Measurements from ENCODE around the gene PLCXD3. TPM values are rescaled to one million over a fixed set of nuclear protein-coding genes. Genes with fewer than 3 reads are reported as not detected.

The PLCXD3 gene
- total RNA-seq, 1 experiment from 2014 or later: 0.11 TPM

- Histone ChIP-seq H3K4me1 (replicated peaks; ENCODE audit: insufficient read depth) (no peaks in the 10 kb centered on the region), H3K79me2 (ENCODE audit: low read depth) (no peaks in the 10 kb centered on the region), H3K4me2 (no peak overlapping the region), H3K27ac (no peak overlapping the region), H3F3A (ENCODE audit: insufficient read depth, low read depth) (no peaks in the 10 kb centered on the region), H3K4me3 (no peak overlapping the region), H4K20me1 (ENCODE audit: insufficient read depth) (no peaks in the 10 kb centered on the region), H3K9me2 (ENCODE audit: insufficient read depth) (no peaks in the 10 kb centered on the region), H3K9me3 (ENCODE audit: insufficient read depth, low read depth) (no peaks in the 10 kb centered on the region), H2AFZ (no peak overlapping the region), H3K27me3 (ENCODE audit: insufficient read depth, low read depth) (no peaks in the 10 kb centered on the region), H3K36me3 (ENCODE audit: low read depth) (no peaks in the 10 kb centered on the region)
- CTCF ChIA-PET: no interaction called here
- intact Hi-C loops (cut with micrococcal nuclease; ENCODE audit: unreplicated experiment): loop anchor here (5.0 kb wide), 1 partner anchor 492 kb away; no protein-coding TSS in a partner anchor
- TF ChIP-seq CTCF (conservative IDR thresholded peaks at IDR 0.05) (no peak), EZH2 (IDR thresholded peaks at IDR 0.05; ENCODE audit: low read depth) (no peak)
- no peak for DNase-seq
- no TSS peak for BruUV-seq (replicated peaks)
- POLR2A ChIA-PET (ENCODE audit: unreplicated experiment): no interaction called here
These were observed 160.6 kb downstream of the PLCXD3 start for GRCh38 chr5:41349846-41350245.

GRCh38 chr5:41347569-41347968 is 162.8 kb downstream of the PLCXD3 start:
- Histone ChIP-seq H3K27me3 (ENCODE audit: insufficient read depth, low read depth) (no peaks in the 10 kb centered on the region), H2AFZ (no peak overlapping the region), H3F3A (ENCODE audit: insufficient read depth, low read depth) (no peaks in the 10 kb centered on the region; the same call in 1 of the 2 replicates), H3K4me1 (replicated peaks; ENCODE audit: insufficient read depth) (no peaks in the 10 kb centered on the region), H3K4me2 (no peak overlapping the region), H3K36me3 (ENCODE audit: low read depth) (no peaks in the 10 kb centered on the region), H4K20me1 (ENCODE audit: insufficient read depth) (no peaks in the 10 kb centered on the region), H3K4me3 (no peak overlapping the region), H3K79me2 (ENCODE audit: low read depth) (no peaks in the 10 kb centered on the region), H3K9me3 (ENCODE audit: insufficient read depth, low read depth) (no peaks in the 10 kb centered on the region), H3K27ac (no peak overlapping the region), H3K9me2 (ENCODE audit: insufficient read depth) (no peaks in the 10 kb centered on the region)
- ChIA-PET POLR2A (ENCODE audit: unreplicated experiment) (no interaction called here), CTCF (no interaction called here)
- no TSS peak for BruUV-seq (replicated peaks)
- TF ChIP-seq EZH2 (IDR thresholded peaks at IDR 0.05; ENCODE audit: low read depth) (no peak), CTCF (conservative IDR thresholded peaks at IDR 0.05) (no peak)
- intact Hi-C loops (cut with micrococcal nuclease; ENCODE audit: unreplicated experiment): loop anchor here (5.0 kb wide), 1 partner anchor 495 kb away; no protein-coding TSS in a partner anchor
- DNase-seq: no peak

- BruUV-seq (replicated peaks): no TSS peak
- Histone ChIP-seq H3K27me3 (ENCODE audit: insufficient read depth, low read depth) (no peaks in the 10 kb centered on the region), H3K9me2 (ENCODE audit: insufficient read depth) (no peaks in the 10 kb centered on the region), H3K4me3 (no peak overlapping the region), H3K9me3 (ENCODE audit: insufficient read depth, low read depth) (no peaks in the 10 kb centered on the region), H3K4me2 (no peak overlapping the region), H4K20me1 (ENCODE audit: insufficient read depth) (no peaks in the 10 kb centered on the region), H2AFZ (no peak overlapping the region), H3K27ac (no peak overlapping the region), H3K79me2 (ENCODE audit: low read depth) (no peaks in the 10 kb centered on the region), H3K4me1 (replicated peaks; ENCODE audit: insufficient read depth) (no peaks in the 10 kb centered on the region), H3F3A (ENCODE audit: insufficient read depth, low read depth) (no peaks in the 10 kb centered on the region; the same call in 1 of the 2 replicates), H3K36me3 (ENCODE audit: low read depth) (no peaks in the 10 kb centered on the region)
- ChIA-PET CTCF (no interaction called here), POLR2A (ENCODE audit: unreplicated experiment) (no interaction called here)
- intact Hi-C loops (cut with micrococcal nuclease; ENCODE audit: unreplicated experiment): loop anchor here (1.0 to 5.0 kb wide), 2 partner anchors 442 to 496 kb away; no protein-coding TSS in a partner anchor
- DNase-seq: no peak
- TF ChIP-seq CTCF (conservative IDR thresholded peaks at IDR 0.05): no peak
- no peak for TF ChIP-seq EZH2 (IDR thresholded peaks at IDR 0.05; ENCODE audit: low read depth)
These were observed 163.8 kb downstream of the PLCXD3 start for GRCh38 chr5:41346609-41347008.

All from PC-9 (cell line).